HEK293 (cell line): Measurements from ENCODE around the gene PKMYT1.
"Not testable (repeated sequence)": the region's sequence is repeated elsewhere in the genome, so short reads cannot be mapped to it uniquely, and the experiment has no call there.

Experiments
- CTCF ChIA-PET: fragments of 350-600 bp; formaldehyde crosslinking; extraction: SDS; loops from one replicate; lab custom pipeline; 2021; ENCODE audit warnings: antibody characterized with exemption; lab: Yijun Ruan, JAX
- POLR2A ChIA-PET: fragments of 300-600 bp; formaldehyde crosslinking; extraction: SDS; loops from one replicate; lab custom pipeline; 2020; ENCODE audit warnings: antibody characterized with exemption, inconsistent platforms; lab: Yijun Ruan, JAX
- H3K27ac ChIP-seq: fragments of 200-500 bp; sonication (Bioruptor generic); 2 replicates; pipeline ENCODE4 v1.5.1; 2014; ENCODE audit warnings: low read depth, low read length, control low read depth, inconsistent platforms; ENCODE audit errors: extremely low read depth
- H3K36me3 ChIP-seq, 2 experiments: fragments of 200-500 bp in 1 of 2; sonication (Bioruptor generic) in 1 of 2; 1 replicate in 1 of 2; 2 replicates in 1 of 2; pipeline ENCODE4 v1.5.1; 2014 to 2017; ENCODE audit warnings: inconsistent platforms in 2 of 2, low read length in 2 of 2; ENCODE audit not compliant: control insufficient read depth in 2 of 2, insufficient read depth in 1 of 2
- H3K4me1 ChIP-seq: fragments of 200-500 bp; sonication (Bioruptor generic); 2 replicates; pipeline ENCODE4 v1.5.1; 2014; ENCODE audit warnings: mild to moderate bottlenecking, low read length, inconsistent platforms; ENCODE audit not compliant: control insufficient read depth, insufficient read depth
- H3K4me3 ChIP-seq: 2 replicates; pipeline ENCODE4 v1.5.1; 2011; ENCODE audit warnings: low read depth, mild to moderate bottlenecking, control low read depth, low read length, moderate library complexity
- H3K9me3 ChIP-seq: fragments of 200-500 bp; sonication (Bioruptor generic); 2 replicates; pipeline ENCODE4 v1.5.1; 2014; ENCODE audit warnings: low read depth, low read length, inconsistent platforms; ENCODE audit not compliant: control insufficient read depth, insufficient read depth
- EGR2 ChIP-seq: fragments of 450-650 bp; formaldehyde crosslinking; IDR thresholded peaks from 2 replicates; pipeline ENCODE4 v1.5.1; 2016; ENCODE audit warnings: low read depth, missing biosample characterization, missing genetic modification characterization
- INSM2 ChIP-seq: fragments of 450-650 bp; formaldehyde crosslinking; IDR thresholded peaks from 2 replicates; pipeline ENCODE4 v1.5.1; 2016; ENCODE audit warnings: missing biosample characterization, missing genetic modification characterization
- PATZ1 ChIP-seq: fragments of 450-650 bp; formaldehyde crosslinking; IDR thresholded peaks from 2 replicates; pipeline ENCODE4 v1.5.1; 2016; ENCODE audit warnings: missing biosample characterization, missing genetic modification characterization
- SALL2 ChIP-seq: fragments of 450-650 bp; formaldehyde crosslinking; IDR thresholded peaks from 2 replicates; pipeline ENCODE4 v1.5.0; 2017; ENCODE audit warnings: missing biosample characterization, mild to moderate bottlenecking, missing genetic modification characterization, borderline replicate concordance
- ZNF121 ChIP-seq: fragments of 450-650 bp; formaldehyde crosslinking; IDR thresholded peaks from 2 replicates; pipeline ENCODE4 v1.5.1; 2016; ENCODE audit warnings: missing biosample characterization, missing genetic modification characterization
- ZNF133 ChIP-seq: fragments of 450-650 bp; formaldehyde crosslinking; IDR thresholded peaks from 2 replicates; pipeline ENCODE4 v1.5.1; 2016; ENCODE audit warnings: missing biosample characterization, missing genetic modification characterization
- ZNF146 ChIP-seq: fragments of 450-650 bp; formaldehyde crosslinking; IDR thresholded peaks from 2 replicates; pipeline ENCODE4 v1.5.1; 2016; ENCODE audit warnings: missing biosample characterization, missing genetic modification characterization
- ZNF2 ChIP-seq: fragments of 450-650 bp; formaldehyde crosslinking; IDR thresholded peaks from 2 replicates; pipeline ENCODE4 v1.5.1; 2016; ENCODE audit warnings: missing biosample characterization, missing genetic modification characterization
- ZNF280C ChIP-seq: fragments of 450-650 bp; formaldehyde crosslinking; IDR thresholded peaks from 2 replicates; pipeline ENCODE4 v1.5.1; 2016; ENCODE audit warnings: missing biosample characterization, missing genetic modification characterization
- ZNF292 ChIP-seq: fragments of 450-650 bp; formaldehyde crosslinking; IDR thresholded peaks from 2 replicates; pipeline ENCODE4 v1.5.1; 2016; ENCODE audit warnings: low read depth, missing biosample characterization, missing genetic modification characterization, borderline replicate concordance
- ZNF433 ChIP-seq: fragments of 450-650 bp; formaldehyde crosslinking; IDR thresholded peaks from 2 replicates; pipeline ENCODE4 v1.5.1; 2016; ENCODE audit warnings: missing biosample characterization, missing genetic modification characterization, low read depth
- ZNF600 ChIP-seq: fragments of 450-650 bp; formaldehyde crosslinking; IDR thresholded peaks from 2 replicates; pipeline ENCODE4 v1.5.1; 2016; ENCODE audit warnings: missing biosample characterization, missing genetic modification characterization
- ZNF626 ChIP-seq: fragments of 450-650 bp; sonication (Bioruptor Pico); formaldehyde crosslinking; IDR thresholded peaks from 2 replicates; pipeline ENCODE4 v1.5.1; 2018; ENCODE audit warnings: missing biosample characterization, missing genetic modification characterization, inconsistent platforms
- ZNF768 ChIP-seq: fragments of 450-650 bp; formaldehyde crosslinking; IDR thresholded peaks from 2 replicates; pipeline ENCODE4 v1.5.1; 2018; ENCODE audit warnings: missing biosample characterization, mild to moderate bottlenecking, missing genetic modification characterization
- ZNF785 ChIP-seq: fragments of 450-650 bp; formaldehyde crosslinking; IDR thresholded peaks from 2 replicates; pipeline ENCODE4 v1.5.1; 2016; ENCODE audit warnings: missing biosample characterization, missing genetic modification characterization
- ZSCAN5A ChIP-seq: fragments of 450-650 bp; formaldehyde crosslinking; IDR thresholded peaks from 2 replicates; pipeline ENCODE4 v1.5.1; 2016; ENCODE audit warnings: missing biosample characterization, missing genetic modification characterization

Gene PKMYT1

GRCh38 chr16:2931231-2931914 is 48.9 kb downstream of the PKMYT1 start:
- H3K9me3 ChIP-seq, POLR2A ChIA-PET, H3K27ac ChIP-seq, H3K4me3 ChIP-seq, CTCF ChIA-PET, H3K4me1 ChIP-seq: not testable (repeated sequence)
- H3K36me3 ChIP-seq, result peaks cover 4 to 56% of the 10 kb centered on the region in 2 experiments; a peak in 2 of 3 replicates
- TF ChIP-seq EGR2 (tag by site-specific recombination) (peak; percentile 13; the same call in 1 of the 2 replicates), ZNF121 (tag by site-specific recombination) (peak; percentile 67; the same call in 1 of the 2 replicates)

GRCh38 chr16:2930236-2930635 is 50.0 kb downstream of the PKMYT1 start:
- POLR2A ChIA-PET, result interaction anchor here (1.4 kb wide), 1 partner anchor 47 kb away, joined by 5 read pairs; the partner anchor contains the start of gene FLYWCH2
- TF ChIP-seq INSM2, result no peak
- no peak for TF ChIP-seq ZNF133
- TF ChIP-seq ZNF2 (tag by site-specific recombination), result no peak
- no peak for TF ChIP-seq ZNF785
- no peak for TF ChIP-seq ZNF292 (tag by site-specific recombination)
- no peak for TF ChIP-seq ZNF768 (tag by site-specific recombination)
- no peak for TF ChIP-seq ZNF433 (tag by site-specific recombination)
- no peak for TF ChIP-seq SALL2 (tag by site-specific recombination)
- TF ChIP-seq PATZ1 (tag by site-specific recombination), result no peak
- no peak for TF ChIP-seq ZNF146
- H3K4me3 ChIP-seq, result no peak overlapping the region
- CTCF ChIA-PET, result interaction anchor here (0.9 kb wide), 1 partner anchor 11 kb away, joined by 3 read pairs; no protein-coding TSS in a partner anchor
- H3K4me1 ChIP-seq, result no peaks in the 10 kb centered on the region
- no peak overlapping the region for H3K27ac ChIP-seq
- peaks cover 4 to 47% of the 10 kb centered on the region in 2 experiments; a peak in 2 of 3 replicates for H3K36me3 ChIP-seq
- no peaks in the 10 kb centered on the region for H3K9me3 ChIP-seq

GRCh38 chr16:2929693-2930092 is 50.6 kb downstream of the PKMYT1 start:
- no peak overlapping the region for H3K4me3 ChIP-seq
- ChIA-PET CTCF (no interaction called here), POLR2A (interaction anchor here (1.4 kb wide), 1 partner anchor 47 kb away, joined by 5 read pairs; the partner anchor contains the start of gene FLYWCH2)
- peaks cover 4 to 45% of the 10 kb centered on the region in 2 experiments; a peak in 2 of 3 replicates for H3K36me3 ChIP-seq
- H3K4me1 ChIP-seq, result no peaks in the 10 kb centered on the region
- H3K27ac ChIP-seq, result no peak overlapping the region
- no peaks in the 10 kb centered on the region for H3K9me3 ChIP-seq
- TF ChIP-seq ZNF280C (no peak), ZSCAN5A (tag by site-specific recombination) (no peak), ZNF626 (tag by site-specific recombination) (no peak), ZNF600 (tag by site-specific recombination) (0 out of 2 replicates have a peak, but pooled peaks have one; percentile 16)
- TF ChIP-seq, all 188 proteins: peak for 1
